Hematopoietic multipotent progenitor cell treated with erythropoietin and hydrocortisone succinate and interleukin-3 and kit ligand, for 15 days (in vitro differentiated cells): ENCODE measurements around the gene PSMD8.
A peak's percentile ranks its signal among the peaks of the same experiment; 100 is the strongest.
"Not testable (repeated sequence)": the region's sequence is repeated elsewhere in the genome, so short reads cannot be mapped to it uniquely, and the experiment has no call there.

ENCODE experiments used
- DNase-seq: peaks from one replicate; pipeline ENCODE4 v3.0.0-alpha.2; 2015; ENCODE audit warnings: low spot score

Gene PSMD8

DNA sequence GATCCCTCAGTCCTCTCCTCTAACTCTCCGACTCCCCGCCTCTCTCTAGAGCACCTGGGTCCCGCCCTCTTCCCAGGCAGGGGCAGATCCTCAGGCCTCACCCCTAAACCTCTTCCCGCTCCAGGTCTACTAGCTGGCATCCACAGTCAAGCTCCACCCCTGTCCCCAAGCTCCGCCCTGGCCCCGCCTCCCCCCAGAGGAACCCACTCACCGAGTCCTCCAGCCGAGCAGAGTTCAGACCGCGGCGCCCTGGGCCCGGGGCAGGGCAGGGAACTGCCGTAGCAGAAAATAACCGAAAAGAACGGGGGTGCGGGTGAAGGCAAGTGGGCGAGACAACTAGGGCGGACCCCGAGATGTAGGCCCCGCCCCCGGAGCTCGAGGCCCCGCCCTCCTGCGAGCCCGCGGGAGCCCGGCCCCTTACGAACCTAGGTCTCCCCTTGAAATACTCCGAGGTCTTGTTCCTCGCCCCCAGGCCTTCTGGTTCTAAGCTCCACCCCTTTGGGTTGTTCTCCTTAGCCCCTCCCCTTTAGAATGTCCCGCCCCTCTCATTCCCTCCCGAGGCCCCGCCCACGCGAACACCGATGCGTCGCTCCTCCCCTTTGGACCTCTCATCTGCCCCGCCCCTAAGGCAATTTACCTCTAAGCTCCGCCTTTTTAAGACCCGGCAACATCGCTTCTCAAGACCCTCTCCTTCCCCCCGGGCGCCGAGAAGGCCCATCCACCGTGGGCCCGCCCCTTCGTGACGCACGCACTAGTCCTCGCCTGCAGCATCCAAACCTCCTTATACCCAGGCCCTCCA is 13.4 kb downstream of the PSMD8 start, which contains the start of gene GGN:
Gene GGN, minus strand, starts transcription at position 485 of the 799 bp plus-strand sequence. CDS start 773 bp downstream, outside the sequence.
- peak; percentile 74 for DNase-seq

DNA sequence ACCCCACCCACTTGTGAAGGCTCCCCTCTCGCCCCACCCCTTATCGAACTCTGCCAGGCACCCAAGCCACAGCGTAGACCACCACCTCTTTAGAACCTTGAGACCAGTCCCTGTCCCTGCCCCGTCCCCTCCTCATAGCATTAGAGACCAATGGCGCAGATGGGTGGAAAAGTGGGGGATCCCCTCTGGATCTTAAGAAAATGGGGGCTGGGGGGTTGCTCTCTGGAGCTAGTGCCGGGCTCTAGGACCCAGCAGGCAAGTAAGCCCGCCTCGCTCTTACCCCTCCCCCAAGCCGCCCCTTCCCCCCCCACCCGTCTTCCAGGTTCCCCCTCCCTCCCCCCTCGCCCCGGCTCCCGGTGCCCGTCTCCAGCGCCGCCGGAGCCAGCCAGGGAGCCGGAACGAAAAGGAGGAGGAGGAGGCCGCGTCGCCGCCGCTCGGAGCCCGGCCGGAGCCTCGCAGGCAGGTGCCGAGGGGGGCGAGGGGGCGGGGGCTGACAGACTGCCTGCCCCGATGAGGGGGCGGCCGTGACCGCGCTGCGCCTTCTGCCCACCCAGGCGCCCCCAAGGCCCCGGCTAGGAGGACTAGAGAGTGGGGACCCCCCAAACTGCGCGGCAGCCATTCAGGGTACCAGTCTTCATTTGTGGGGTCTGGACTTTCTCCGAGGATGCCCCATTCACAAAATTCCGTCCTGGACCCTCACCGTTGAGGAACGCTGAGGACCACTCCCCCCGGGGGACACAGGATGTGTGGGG is 14.2 kb downstream of the PSMD8 start, which contains the start of gene SPRED3:
Gene SPRED3, plus strand, starts transcription at position 349 of the 752 bp plus-strand sequence. CDS start 1,606 bp downstream, outside the sequence.
- DNase-seq, result no peak

DNA sequence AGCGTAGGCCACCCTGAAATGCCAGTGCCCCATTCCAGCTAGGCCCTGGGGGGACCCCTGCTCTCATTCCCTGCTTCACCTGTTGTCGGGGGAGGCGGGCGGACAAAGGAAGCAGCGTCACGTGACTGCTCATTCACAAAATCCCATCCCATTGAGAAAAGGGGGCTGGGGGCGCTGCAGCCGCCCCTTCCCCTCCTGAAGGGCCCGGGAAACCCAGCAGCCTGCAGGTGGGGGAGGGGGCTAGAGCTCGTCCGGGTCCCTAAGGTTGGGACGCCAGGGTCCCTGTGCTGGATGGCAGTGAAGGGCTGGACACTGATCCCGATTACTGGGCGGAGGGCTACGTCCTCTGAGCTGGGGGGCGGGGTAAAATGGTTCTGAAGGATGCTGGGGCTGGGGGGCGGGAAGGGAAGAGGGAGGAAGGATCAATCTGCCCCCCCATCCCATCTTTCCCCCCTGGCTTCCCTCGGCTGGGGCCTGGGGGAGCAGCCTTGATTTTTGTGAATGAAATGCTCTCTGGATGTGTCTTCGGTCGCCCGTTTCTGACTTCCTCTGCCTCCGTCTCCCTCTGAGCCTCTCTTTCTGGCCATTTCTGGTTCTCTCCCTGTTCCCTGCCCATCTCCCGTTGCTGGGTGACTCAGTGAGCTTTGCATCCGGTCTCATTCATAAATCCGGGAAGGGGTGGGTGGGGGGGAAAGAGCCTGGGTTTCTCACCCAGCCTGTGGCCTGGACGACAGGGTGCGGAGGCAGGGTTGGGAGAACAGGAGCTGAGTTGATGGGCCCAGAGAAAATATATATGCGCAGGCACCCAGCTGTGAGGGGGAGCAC is 14.9 kb downstream of the PSMD8 start:
- DNase-seq, result no peak

DNA sequence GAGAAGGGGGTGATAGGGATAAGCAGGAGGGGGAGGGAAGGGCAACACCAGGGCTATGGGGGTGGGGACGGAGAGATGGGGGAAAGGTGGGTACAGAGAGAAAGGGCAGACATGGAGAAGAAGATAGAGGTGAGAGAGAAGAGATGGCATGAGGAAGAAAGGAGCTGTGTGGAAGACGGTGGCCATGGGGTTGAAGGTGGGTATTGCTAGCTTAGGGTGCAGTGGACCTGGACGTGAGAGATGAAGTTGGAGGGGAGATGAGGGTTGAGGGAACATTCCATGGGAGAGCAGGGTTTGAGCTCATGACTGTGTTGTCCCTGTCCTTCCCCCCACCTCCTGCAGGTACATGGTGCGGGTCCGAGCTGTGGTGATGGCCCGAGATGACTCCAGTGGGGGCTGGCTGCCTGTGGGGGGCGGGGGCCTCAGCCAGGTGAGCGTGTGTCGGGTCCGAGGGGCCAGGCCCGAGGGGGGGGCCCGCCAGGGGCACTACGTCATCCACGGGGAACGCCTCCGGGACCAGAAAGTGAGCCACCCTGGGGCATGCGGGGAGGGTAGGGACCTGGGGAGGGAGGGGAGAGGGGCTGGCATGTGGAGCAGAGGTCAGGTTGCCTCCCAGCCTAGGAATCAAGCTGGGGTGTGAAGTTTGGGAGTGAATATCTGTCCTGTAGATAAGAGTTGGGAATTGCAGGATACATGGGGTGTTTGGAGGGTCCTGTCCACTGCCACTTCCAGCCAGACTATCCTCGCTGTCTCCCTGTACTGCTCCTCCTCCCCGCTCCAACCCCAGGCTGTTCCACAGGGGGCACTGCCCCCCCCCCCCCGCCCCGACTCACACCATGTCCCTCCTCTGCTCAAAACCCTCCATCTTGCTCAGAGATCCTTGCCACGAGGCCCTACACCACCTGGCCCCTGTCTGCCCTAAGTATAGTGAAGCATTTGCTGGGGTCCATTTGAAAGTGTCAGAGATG is 15.9 kb downstream of the PSMD8 start:
- DNase-seq, result no peak

DNA sequence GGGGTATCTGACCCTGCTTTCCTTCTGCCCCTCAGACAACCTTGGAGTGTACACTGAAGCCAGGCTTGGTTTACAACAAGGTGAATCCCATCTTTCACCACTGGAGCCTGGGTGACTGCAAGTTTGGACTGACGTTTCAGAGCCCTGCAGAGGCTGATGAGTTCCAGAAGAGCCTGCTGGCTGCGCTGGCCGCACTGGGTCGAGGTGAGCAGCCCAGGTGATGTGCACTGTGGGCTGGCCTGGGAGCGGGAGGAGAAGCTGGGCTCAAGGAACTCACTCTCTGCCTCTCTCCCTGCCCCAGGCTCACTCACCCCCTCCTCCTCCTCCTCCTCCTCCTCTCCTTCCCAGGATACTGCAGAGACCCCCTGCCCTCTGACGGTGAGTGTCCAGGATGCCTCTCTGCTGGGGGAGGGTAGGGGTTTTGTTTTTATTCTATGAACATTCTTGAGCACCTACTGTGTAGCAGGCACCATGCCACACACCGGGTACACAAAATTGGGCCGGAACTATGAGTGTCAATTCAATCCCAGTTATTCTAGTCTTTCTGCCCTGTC is 17.6 kb downstream of the PSMD8 start:
- no peak for DNase-seq

DNA sequence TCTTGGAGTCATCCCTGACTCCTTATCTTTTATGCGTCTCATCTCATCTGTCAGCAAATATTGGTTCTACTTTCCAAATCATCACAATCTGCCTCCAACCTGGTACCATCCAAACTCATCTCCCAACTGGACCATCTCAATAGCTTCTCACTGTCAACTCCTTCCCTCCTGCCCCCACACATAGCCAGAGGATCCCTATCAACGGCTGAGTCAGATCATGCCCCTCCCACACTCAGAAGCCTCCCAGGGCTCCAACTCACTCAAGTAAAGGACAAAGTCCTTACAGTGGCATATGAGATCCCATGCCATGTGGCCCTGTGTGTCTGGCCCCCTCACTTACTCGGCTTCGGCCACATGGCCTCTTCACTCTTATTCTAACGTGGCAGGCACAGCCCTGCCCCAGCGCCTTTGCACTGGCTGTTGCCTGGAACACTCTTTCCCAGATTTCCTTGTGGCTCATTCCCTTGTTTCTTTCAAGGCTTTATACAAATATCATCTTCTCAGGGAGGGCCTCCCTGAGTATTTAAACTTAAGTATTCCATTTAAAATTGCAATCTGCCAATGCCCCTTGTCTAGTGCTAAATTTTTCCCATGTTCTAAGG is 18.4 kb downstream of the PSMD8 start:
- no peak for DNase-seq

DNA sequence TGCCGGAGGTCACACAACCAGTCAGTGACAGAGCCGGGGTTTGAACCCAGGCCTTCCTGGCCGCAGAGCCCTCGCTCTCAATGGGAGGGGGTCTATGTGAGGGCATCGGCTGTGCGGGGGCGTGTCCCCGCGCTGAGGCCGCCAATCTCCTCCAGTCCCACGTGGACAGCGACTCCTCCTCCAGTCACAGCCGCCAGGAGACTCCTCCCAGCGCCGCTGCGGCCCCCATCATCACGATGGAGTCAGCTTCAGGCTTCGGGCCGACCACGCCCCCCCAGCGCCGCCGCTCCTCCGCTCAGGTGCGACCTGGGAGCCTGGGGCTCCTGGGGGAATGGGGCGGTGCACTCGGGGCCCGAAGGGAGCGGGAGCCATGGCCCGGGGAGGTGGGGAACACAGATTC is 20.1 kb downstream of the PSMD8 start:
- no peak for DNase-seq

DNA sequence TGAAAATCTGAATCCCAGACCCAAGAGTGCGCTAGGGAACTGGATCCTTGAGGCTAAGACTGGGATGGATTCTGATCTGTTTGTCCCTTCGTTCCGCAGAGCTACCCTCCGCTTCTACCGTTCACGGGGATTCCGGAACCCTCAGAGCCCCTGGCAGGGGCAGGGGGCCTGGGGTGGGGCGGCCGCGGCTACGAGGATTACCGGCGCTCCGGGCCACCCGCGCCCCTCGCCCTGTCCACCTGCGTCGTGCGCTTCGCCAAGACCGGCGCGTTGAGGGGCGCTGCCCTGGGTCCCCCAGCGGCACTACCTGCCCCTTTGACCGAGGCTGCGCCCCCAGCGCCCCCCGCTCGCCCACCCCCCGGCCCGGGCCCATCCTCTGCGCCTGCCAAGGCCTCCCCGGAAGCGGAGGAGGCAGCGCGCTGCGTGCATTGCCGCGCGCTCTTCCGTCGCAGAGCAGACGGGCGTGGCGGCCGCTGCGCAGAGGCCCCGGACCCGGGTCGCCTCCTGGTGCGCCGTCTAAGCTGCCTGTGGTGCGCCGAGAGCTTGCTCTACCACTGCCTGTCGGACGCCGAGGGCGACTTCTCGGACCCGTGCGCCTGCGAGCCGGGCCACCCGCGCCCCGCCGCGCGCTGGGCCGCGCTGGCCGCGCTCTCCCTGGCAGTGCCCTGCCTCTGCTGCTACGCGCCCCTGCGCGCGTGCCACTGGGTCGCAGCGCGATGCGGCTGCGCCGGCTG is 21.2 kb downstream of the PSMD8 start:
- DNase-seq, result no peak

DNA sequence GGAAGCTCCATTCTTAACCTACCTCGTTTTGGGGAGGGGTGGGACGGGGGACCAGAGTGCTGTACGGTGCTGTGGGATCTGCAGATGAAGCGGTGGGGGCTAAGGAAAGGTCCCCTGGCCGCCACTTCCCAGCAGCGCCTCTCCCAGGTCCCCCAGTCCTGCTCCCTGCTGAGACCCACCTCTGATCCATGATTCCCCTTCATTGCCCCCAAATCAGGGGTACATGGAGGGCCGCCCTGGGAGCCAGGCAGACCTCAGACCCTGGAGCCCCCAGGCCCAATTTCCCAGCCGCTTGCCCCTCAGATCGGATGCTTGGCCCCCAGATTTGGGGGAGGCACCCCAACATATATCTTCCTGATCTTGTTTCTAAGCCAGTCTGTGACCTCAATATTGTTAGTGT is 24.7 kb downstream of the PSMD8 start:
- DNase-seq, result no peak

DNA sequence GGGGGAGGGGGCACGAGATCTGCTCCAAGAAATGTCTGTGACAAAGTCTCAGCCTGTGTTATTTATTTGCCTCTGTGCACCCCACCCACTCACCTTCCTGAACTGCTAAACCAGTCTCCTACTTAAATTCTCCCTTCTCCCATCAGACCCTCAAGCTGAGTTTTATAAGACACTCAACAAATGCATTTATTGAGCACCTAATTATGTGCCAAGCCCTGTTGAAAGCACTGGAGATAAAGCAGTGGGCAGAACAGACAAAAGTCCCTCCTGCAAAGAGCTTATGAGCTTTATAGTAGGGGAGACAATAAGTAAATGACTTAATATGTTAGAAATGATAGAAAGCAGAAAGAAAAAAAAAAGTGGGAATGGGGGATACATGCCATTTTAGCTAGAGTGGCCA is 25.2 kb downstream of the PSMD8 start:
- DNase-seq, result no peak

DNA sequence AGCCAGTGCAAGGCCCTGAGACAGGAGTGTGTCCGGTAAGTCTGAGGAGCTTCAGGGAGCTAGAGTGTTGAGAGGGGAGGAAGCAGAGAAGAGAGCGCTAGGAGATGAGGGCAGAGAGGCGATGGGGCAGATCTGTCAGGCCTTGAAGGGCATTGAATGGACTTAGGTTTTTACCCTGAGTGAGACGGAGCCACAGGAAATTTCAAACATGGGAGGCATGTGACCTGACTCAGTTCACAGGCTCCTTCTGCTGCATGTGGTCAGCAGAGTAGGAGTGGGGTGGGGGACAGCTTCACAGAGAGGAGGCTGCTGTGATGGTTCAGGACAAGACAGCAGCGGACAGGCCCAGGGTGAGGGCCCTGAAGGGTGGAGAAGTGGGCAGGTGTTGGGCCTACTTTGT is 26.0 kb downstream of the PSMD8 start:
- DNase-seq, result no peak

DNA sequence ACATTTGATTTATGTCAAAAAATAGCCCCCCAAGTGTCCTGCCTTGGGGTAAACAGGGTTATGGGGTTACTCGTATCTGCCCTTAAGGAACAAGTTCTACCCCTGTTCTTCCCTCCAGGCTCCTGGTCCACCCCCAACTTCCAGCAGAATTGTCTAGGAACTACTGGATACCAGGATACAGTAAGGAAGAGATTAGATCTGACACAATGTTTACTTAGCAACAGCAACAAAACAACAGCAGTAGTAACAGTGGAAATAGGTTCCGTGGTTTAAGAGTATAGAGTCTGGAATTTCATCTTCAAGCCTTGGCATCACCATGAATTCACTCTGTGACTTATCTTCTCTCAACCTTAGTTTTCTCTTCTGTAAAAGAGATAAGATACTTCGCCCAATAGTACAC is 26.8 kb downstream of the PSMD8 start:
- no peak for DNase-seq

DNA sequence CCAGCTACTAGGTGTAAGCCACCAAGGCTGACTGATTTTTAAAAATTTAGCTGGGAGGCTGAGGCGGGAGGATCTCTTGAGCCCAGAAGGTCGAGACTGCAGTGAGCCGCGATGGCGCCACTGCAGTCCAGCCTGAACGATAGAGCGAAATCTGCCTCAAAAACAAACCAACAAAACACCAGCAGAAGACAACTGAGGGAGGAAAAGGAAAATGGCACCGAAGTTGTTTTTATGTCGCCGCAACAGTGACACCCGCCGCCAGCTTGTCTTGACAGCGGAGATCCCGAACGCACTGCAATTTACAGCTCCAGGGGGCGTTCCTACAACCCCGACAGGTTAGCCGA is 28.2 kb downstream of the PSMD8 start:
- no peak for DNase-seq

DNA sequence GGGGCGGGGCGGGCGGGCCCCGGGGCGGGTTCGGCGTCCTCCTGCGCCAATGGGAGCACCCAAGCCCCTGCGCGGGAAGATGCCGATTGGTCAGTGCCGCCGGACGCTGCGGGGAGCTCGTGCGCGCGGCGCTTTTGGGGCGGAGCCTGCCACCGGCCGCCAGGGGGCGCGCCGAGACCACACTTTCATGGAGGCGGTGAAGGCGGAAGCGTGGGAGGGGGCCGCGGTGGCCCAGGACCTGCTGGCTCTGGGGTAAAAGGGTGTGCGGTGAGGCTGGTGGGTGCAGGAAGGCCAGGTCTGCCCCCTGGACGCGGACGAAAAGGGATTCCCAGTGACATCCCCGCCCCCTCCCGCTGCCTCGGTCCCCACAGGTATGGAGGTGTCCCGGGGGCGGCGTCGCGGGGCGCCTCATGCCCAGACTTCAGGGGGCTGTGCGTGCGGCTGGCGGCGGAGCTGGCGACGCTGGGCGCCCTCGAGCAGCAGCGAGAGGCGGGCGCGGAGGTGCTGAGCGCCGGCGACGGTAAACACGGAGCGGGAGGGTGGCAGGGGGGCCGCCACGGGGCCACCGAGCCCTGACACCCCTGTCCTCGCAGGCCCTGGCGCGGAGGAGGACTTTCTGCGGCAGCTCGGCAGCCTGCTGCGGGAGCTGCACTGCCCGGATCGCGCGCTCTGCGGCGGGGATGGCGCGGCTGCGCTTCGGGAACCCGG is 28.8 kb downstream of the PSMD8 start, which contains the start of gene FAM98C:
Gene FAM98C, plus strand, starts transcription at position 127 of the 708 bp plus-strand sequence. Its CDS starts 61 bp downstream, at position 188.
- peak; percentile 97 for DNase-seq

DNA sequence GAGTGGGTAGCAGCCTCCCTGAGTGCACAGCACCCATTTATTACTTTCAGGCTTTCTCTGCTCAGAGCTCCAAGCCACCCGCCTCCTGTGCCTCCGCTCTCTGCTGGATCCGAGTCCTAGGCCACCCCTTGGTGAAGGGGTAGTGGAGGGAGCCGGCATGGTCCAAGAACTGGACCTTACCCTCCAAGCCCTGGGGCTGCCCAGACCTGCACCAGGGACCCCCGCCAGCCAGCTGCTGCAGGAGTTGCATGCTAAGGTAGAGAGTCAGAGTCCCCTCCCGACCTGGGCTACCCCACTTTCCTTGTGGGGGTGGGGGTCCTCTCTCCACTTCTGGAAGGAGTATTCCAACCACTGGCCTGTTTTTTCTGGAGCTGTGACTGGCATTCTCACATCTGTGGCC is 30.5 kb downstream of the PSMD8 start:
- DNase-seq, result no peak

DNA sequence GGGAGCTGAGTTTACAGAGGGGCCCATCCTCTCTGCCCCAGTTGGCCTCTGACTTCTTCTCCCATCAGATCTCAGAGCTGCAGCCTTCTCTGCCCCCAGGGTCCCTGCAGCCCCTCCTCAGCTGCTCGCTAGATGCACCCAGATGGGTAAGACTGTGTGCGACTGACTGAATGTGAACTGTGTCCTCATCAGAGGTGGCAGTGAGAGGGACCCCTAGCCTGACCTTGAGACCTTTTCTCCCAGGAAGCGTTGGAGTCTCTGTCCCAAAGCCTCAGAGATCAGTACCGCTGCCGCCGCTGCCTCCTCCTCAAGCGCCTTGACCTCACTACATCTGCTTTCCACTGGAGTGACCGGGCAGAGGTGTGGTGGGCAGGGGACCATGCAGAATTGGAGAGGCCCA is 30.9 kb downstream of the PSMD8 start:
- no peak for DNase-seq

DNA sequence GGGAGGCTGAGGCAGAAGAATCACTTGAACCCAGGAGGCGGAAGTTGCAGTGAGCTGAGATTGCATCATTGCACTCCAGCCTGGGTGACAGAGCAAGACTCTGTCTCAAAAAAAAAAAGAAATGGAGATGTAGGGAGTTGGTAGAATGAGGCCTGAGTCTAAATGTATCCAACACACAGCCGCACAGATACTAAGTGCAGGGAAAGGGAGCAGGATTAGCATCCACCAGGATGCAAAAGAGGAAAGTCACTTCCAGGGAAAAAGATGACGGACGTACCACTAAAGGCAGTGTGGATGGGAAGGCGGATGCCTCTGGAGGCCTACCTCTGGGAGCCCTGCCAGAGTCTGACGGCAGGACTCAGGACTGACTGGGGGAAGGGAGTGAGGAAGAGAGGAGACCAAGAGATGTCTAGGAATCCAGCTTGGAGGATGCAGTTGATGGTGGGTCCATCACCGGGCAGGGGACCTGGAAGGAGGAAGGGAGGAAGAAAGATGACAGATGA is 35.3 kb downstream of the PSMD8 start:
- no peak for DNase-seq

DNA sequence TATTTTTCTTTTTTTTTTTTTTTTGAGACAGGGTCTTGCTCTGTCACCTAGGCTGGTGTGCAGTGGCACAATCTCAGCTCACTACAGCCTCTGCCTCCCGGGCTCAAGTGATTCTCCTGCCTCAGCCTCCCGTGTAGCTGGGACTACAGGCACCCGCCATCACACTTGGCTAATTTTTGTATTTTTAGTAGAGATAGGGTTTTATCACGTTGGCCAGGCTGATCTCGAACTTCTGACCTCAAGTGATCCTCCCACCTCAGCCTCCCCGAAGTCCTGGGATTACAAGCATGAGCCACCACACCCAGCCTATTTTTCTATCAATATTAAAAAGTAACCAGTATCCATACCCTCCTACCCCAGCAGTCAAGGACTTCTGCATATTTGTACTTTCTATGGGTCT is 36.0 kb downstream of the PSMD8 start:
- not testable (repeated sequence) for DNase-seq
